ENCODE results near the gene GNRH2. TPM values are rescaled to one million over a fixed set of nuclear protein-coding genes. Genes with fewer than 3 reads are reported as not detected.

Gene GNRH2
- total RNA-seq, 1 donor from 2014 or later: 2.7 TPM

DNA sequence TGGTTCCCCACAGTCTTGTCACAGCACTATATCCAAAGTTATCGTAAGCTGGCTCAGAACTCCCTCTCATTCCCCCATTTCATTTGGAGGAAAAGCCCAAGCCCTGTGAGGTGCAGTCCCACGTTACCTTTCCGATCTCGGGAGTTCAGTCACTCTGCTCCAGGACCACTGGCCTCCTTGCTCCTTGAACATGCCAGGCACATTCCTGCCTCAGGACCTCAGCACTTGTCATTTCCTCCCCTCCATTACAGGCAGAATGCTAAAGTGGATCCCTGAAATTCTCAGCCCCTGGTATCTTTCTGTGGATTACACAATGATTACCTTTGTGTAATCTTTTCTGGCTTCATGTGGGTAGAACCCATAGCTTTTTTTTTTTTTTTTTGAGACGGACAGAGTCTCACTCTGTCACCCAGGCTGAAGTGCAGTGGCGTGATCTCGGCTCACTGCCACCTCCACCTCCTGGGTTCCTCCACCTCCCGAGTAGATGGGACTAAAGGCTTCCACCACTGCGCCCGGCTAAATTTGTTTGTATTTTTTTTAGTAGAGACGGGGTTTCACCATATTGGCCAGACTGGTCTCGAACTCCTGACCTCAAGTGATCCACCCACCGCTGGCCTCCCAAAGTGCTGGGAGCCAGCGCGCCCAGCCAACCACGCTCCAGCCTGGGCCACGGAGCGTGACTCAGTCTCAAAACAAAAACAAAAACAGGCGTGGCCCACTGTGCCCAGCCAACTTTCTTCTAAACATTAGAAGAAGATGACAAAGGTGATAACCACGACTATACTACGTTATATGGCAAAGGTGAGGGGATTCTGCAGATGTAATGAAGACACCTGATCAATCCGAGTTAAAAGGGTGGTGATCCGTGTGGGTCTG, 24.0 kb downstream of the GNRH2 start:
- DNase-seq (ENCODE audit: low spot score, unreplicated experiment): no peak

DNA sequence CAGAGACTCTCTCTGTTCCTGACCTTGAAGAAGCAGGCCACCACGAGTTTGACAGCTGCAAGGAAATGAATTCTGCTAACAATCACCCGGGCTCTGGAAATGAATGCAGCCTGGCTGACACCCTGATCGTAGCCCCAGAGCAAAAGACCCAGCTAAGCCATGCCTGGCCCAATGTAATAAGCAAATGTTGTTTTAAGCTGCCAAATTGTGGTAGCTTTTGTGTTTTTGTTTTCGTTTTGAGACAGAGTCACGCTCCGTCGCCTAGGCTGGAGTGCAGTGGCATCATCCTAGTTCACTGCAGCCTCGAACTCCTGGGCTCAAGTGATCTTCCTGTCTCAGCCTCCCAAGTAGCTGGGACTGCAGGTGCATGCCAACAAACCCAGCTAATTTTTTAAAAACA, 24.7 kb downstream of the GNRH2 start:
- no peaks in the 10 kb centered on the region for H3K9me3 Mint-ChIP-seq (ENCODE audit: low read depth)
- H3K4me3 Mint-ChIP-seq (ENCODE audit: low read depth): no peak overlapping the region
- H3K27me3 Mint-ChIP-seq: peaks cover 28% of the 10 kb centered on the region
- no peak for DNase-seq (ENCODE audit: low spot score, unreplicated experiment)
- peaks cover 7% of the 10 kb centered on the region for H3K4me1 Mint-ChIP-seq (ENCODE audit: low read depth)
- H3K27ac Mint-ChIP-seq: no peak overlapping the region
- TF ChIP-seq, protein P1, sequence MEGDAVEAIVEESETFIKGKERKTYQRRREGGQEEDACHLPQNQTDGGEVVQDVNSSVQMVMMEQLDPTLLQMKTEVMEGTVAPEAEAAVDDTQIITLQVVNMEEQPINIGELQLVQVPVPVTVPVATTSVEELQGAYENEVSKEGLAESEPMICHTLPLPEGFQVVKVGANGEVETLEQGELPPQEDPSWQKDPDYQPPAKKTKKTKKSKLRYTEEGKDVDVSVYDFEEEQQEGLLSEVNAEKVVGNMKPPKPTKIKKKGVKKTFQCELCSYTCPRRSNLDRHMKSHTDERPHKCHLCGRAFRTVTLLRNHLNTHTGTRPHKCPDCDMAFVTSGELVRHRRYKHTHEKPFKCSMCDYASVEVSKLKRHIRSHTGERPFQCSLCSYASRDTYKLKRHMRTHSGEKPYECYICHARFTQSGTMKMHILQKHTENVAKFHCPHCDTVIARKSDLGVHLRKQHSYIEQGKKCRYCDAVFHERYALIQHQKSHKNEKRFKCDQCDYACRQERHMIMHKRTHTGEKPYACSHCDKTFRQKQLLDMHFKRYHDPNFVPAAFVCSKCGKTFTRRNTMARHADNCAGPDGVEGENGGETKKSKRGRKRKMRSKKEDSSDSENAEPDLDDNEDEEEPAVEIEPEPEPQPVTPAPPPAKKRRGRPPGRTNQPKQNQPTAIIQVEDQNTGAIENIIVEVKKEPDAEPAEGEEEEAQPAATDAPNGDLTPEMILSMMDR (IDR thresholded peaks at IDR 0.05; ENCODE audit: unreplicated experiment): no peak
- H3K36me3 Mint-ChIP-seq (ENCODE audit: insufficient read depth): no peaks in the 10 kb centered on the region

More for the DNA sequence above, 24.0 kb downstream of the GNRH2 start:
- Mint-ChIP-seq H3K9me3 (ENCODE audit: low read depth) (no peaks in the 10 kb centered on the region), H3K27me3 (peaks cover 21% of the 10 kb centered on the region), H3K4me3 (ENCODE audit: low read depth) (no peak overlapping the region), H3K4me1 (ENCODE audit: low read depth) (peaks cover 6% of the 10 kb centered on the region), H3K36me3 (ENCODE audit: insufficient read depth) (no peaks in the 10 kb centered on the region), H3K27ac (no peak overlapping the region)
- TF ChIP-seq, protein P1 (IDR thresholded peaks at IDR 0.05; ENCODE audit: unreplicated experiment): no peak

DNA sequence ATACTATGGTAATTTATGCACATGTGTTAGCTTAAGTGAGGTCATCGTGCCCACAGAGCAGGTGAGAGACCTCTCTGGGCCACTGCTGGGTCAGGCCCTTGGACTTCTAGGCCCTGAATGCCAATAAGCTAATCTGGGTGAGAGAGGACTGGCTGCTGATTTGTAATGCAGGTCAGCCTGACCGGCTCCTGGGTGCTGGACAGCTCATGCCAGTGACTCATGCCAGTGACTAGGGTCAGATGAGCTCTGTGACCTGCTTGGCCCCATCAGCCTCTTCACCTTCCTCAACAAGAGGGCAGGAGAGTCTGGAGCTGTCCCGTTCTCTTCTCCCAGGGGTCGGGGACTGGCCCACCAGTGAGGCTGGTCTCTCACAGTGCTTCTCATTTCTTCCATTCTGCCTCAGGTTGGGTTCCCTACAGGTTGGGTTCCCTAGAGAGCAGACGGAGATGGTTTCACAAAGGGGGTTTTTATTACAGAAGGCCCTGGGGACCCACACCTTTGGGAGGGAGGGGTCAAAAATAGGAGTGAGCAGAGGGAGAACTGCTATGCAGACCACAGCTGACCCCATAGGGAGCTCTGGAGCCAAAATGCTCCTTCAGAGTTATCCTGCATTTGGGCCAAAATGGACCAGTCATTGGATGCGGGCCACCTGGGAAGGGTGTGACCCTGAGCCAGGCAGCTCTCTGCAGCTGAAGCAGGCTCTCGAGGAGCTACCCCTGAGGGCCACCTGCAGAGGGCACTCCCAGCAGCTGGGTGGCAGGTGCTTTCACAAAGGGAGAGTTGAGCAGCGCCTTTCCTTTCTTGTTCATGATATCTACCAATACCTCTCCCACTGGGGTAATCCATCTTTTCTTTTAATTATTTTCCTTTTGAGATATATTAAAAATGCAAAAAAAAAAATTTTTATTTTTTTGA, 25.8 kb downstream of the GNRH2 start:
- TF ChIP-seq, protein P1 (IDR thresholded peaks at IDR 0.05; ENCODE audit: unreplicated experiment): peak; percentile 25
- H3K36me3 Mint-ChIP-seq (ENCODE audit: insufficient read depth): no peaks in the 10 kb centered on the region
- H3K27me3 Mint-ChIP-seq: peaks cover 33% of the 10 kb centered on the region
- no peaks in the 10 kb centered on the region for H3K9me3 Mint-ChIP-seq (ENCODE audit: low read depth)
- DNase-seq (ENCODE audit: low spot score, unreplicated experiment): no peak
- peaks cover 5% of the 10 kb centered on the region for H3K4me1 Mint-ChIP-seq (ENCODE audit: low read depth)
- H3K4me3 Mint-ChIP-seq (ENCODE audit: low read depth): no peak overlapping the region
- H3K27ac Mint-ChIP-seq: no peak overlapping the region

DNA sequence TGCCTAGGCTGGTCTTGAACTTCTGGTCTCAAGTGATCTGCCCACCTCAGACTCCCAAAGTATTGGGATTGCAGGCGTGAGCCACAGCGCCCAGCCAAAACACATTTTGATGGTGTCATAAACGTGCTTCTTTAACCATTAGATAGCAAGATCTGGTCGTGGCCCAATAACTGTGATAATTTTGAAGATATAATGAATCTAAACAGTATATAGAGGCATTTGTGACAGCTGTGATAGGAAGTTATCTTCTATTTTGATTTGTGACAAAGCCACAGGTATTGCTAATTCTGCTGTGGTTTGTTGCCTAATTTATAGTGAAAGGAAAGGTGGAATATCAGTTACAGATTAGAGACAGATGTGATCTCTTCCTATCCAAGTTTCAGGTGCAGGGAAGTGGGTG, 27.3 kb downstream of the GNRH2 start:
- peaks cover 35% of the 10 kb centered on the region for H3K27me3 Mint-ChIP-seq

DNA sequence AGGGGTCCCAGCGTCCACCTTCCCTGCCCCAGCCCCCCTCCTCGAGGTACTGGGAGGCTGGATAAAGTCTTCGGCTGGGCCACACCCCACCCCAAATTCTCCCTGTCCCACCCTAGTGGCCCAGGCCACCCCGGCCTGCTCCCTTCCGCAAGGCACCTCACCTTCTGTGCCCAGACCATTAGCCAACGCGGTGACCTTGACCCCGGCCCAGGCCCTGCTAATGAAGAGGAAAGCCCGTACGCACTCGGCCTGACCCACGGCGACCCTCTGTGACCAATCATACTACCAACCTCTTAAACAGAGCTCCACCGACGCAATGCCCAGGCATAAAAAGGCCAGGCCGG, 27.8 kb downstream of the GNRH2 start:
- Mint-ChIP-seq H3K27ac (no peak overlapping the region), H3K27me3 (peaks cover 36% of the 10 kb centered on the region), H3K4me3 (ENCODE audit: low read depth) (no peak overlapping the region), H3K4me1 (ENCODE audit: low read depth) (peaks cover 6% of the 10 kb centered on the region), H3K36me3 (ENCODE audit: insufficient read depth) (no peaks in the 10 kb centered on the region), H3K9me3 (ENCODE audit: low read depth) (no peaks in the 10 kb centered on the region)
- TF ChIP-seq, protein P1 (IDR thresholded peaks at IDR 0.05; ENCODE audit: unreplicated experiment): no peak
- no peak for DNase-seq (ENCODE audit: low spot score, unreplicated experiment)

More for the DNA sequence above, 27.3 kb downstream of the GNRH2 start:
- DNase-seq (ENCODE audit: low spot score, unreplicated experiment): no peak
- peaks cover 6% of the 10 kb centered on the region for H3K4me1 Mint-ChIP-seq (ENCODE audit: low read depth)
- no peak overlapping the region for H3K27ac Mint-ChIP-seq
- H3K9me3 Mint-ChIP-seq (ENCODE audit: low read depth): no peaks in the 10 kb centered on the region
- H3K36me3 Mint-ChIP-seq (ENCODE audit: insufficient read depth): no peaks in the 10 kb centered on the region
- TF ChIP-seq, protein P1 (IDR thresholded peaks at IDR 0.05; ENCODE audit: unreplicated experiment): no peak
- peak overlapping the region; percentile 56 for H3K4me3 Mint-ChIP-seq (ENCODE audit: low read depth)

Data from progenitor cell of endocrine pancreas (in vitro differentiated cells).